AG10803 (cell line): ENCODE measurements around the gene HDHD5.

Experiments used
- DNase-seq: peaks from one replicate; pipeline ENCODE4 v3.0.0; 2010; ENCODE audit warnings: low read depth
- H3K4me3 ChIP-seq: 2 replicates; pipeline ENCODE4 v1.5.1; 2011; ENCODE audit warnings: mild to moderate bottlenecking, low read length, control low read depth
- CTCF ChIP-seq: conservative IDR thresholded peaks from 2 replicates; pipeline ENCODE4 v1.5.1; 2011; ENCODE audit warnings: mild to moderate bottlenecking, low read length, control low read depth, inconsistent platforms

HDHD5 gene

GRCh38 chr22:17133137-17133536 is 25.9 kb downstream of the HDHD5 start:
- TF ChIP-seq CTCF = no peak
- H3K4me3 ChIP-seq = no peak overlapping the region
- DNase-seq = no peak

GRCh38 chr22:17132112-17132511 is 27.0 kb downstream of the HDHD5 start:
- no peak for DNase-seq
- TF ChIP-seq CTCF = no peak
- H3K4me3 ChIP-seq = no peak overlapping the region

GRCh38 chr22:17131686-17132085 is 27.4 kb downstream of the HDHD5 start:
- H3K4me3 ChIP-seq = no peak overlapping the region
- no peak for TF ChIP-seq CTCF
- DNase-seq = no peak

GRCh38 chr22:17130199-17130598 is 28.9 kb downstream of the HDHD5 start:
- no peak overlapping the region for H3K4me3 ChIP-seq
- TF ChIP-seq CTCF = no peak
- DNase-seq = peak; percentile 33

- DNase-seq = peak; percentile 27
- TF ChIP-seq CTCF = no peak
- H3K4me3 ChIP-seq = peak within 1 kb of the TSS; percentile 44
These were observed 37.6 kb downstream of the HDHD5 start, which contains the start of gene TMEM121B for GRCh38 chr22:17121233-17122195. TMEM121B (minus strand) TSS chr22:17121360; CDS start chr22:17121127, 233 bp downstream.

- TF ChIP-seq CTCF = no peak
- H3K4me3 ChIP-seq = peak overlapping the region; percentile 44
- no peak for DNase-seq
These were observed 38.3 kb downstream of the HDHD5 start for GRCh38 chr22:17120711-17121232.

GRCh38 chr22:17120281-17120680 is 38.8 kb downstream of the HDHD5 start:
- no peak overlapping the region for H3K4me3 ChIP-seq
- peak; percentile 19 for DNase-seq
- TF ChIP-seq CTCF = no peak
